ENCODE measurements around the gene GTPBP6.
A peak's percentile ranks its signal among the peaks of the same experiment; 100 is the strongest.
"Not testable (repeated sequence)": the region's sequence is repeated elsewhere in the genome, so short reads cannot be mapped to it uniquely, and the experiment has no call there.

The GTPBP6 gene

DNA sequence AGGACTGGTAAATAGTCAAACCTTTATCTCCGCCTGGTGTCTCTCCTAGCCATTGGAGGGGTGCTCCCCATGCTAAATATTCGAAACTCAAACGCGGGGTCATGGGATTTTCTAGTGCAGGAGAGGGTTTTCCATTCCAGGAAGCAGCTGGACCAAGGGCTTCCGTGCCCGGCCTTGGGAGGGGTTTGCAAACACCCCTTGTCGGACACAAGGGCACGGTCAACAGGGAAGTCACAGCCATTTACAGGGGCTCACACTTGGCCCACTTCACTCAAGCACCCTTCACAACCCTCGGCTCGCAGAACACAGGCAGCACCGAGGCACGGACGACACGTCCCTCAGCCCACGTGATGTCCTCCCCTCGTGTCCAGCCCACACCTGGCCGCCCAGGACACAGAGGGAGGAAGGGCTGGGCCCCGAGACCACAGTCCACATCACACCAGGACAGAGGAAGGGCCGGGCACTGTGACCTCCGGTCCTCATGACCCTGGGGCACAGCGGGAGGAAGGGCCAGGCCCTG is 47.7 kb downstream of the GTPBP6 start:
- TF ChIP-seq, protein P1, sequence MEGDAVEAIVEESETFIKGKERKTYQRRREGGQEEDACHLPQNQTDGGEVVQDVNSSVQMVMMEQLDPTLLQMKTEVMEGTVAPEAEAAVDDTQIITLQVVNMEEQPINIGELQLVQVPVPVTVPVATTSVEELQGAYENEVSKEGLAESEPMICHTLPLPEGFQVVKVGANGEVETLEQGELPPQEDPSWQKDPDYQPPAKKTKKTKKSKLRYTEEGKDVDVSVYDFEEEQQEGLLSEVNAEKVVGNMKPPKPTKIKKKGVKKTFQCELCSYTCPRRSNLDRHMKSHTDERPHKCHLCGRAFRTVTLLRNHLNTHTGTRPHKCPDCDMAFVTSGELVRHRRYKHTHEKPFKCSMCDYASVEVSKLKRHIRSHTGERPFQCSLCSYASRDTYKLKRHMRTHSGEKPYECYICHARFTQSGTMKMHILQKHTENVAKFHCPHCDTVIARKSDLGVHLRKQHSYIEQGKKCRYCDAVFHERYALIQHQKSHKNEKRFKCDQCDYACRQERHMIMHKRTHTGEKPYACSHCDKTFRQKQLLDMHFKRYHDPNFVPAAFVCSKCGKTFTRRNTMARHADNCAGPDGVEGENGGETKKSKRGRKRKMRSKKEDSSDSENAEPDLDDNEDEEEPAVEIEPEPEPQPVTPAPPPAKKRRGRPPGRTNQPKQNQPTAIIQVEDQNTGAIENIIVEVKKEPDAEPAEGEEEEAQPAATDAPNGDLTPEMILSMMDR (IDR thresholded peaks at IDR 0.05; ENCODE audit: control insufficient read depth, extremely low read depth, insufficient read depth) = no peak
- DNase-seq (ENCODE audit: low read depth) = no peak
- no peak overlapping the region for H3K4me3 ChIP-seq (ENCODE audit: low read depth, low read length)

- no peak for DNase-seq (ENCODE audit: low read depth)
- no peak overlapping the region for H3K4me3 ChIP-seq (ENCODE audit: low read depth, low read length)
- TF ChIP-seq, protein P1 (IDR thresholded peaks at IDR 0.05; ENCODE audit: control insufficient read depth, extremely low read depth, insufficient read depth) = no peak
Observed at GRCh38 chrX:267771-268261, 50.8 kb downstream of the GTPBP6 start.

DNA sequence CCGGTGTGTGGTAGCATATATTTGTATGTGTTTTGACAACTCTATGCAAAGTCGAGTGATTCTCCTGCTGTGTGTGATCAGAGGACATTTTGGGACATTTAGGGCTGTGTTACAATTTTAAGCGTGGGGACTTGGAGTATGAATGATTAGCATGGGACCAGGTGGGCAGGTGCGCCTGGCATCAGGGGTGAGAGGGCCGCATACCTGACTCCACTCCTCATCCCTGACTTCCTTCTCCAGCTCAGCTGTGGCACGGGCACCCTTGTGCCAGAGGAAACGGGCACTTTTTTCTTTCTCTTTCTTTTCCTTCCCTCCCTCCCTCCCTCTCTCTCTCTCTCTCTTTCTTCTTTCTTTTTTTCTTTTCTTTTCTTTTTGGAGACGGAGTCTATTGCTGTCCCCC is 53.1 kb downstream of the GTPBP6 start:
- DNase-seq (ENCODE audit: low read depth) = no peak
- no peak overlapping the region for H3K4me3 ChIP-seq (ENCODE audit: low read depth, low read length)
- TF ChIP-seq, protein P1 (IDR thresholded peaks at IDR 0.05; ENCODE audit: control insufficient read depth, extremely low read depth, insufficient read depth) = no peak

GRCh38 chrX:264634-265455 is 53.8 kb downstream of the GTPBP6 start:
- TF ChIP-seq, protein P1 (IDR thresholded peaks at IDR 0.05; ENCODE audit: control insufficient read depth, extremely low read depth, insufficient read depth) = no peak
- no peak overlapping the region for H3K4me3 ChIP-seq (ENCODE audit: low read depth, low read length)
- DNase-seq (ENCODE audit: low read depth) = peak; percentile 78

DNA sequence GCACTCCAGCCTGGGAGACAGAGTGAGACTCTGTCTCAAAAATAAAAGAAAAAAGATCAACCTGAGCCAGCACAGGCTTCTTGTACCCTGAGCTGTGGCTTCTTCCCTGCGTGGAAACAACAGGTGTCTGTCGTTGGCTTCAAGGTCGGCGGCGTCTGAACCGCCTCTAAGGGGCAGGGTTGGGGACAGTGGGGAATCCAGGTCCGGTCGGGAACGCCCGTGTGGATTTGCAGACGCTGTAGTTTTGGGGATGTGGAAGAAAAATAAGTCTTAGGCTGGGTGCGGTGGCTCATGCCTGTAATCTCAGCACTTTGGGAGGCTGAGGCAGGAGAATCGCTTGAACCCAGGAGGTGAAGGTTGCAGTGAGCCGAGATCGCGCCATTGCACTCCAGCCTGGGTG is 54.6 kb downstream of the GTPBP6 start:
- not testable (repeated sequence) for H3K4me3 ChIP-seq (ENCODE audit: low read depth, low read length); DNase-seq (ENCODE audit: low read depth)

DNA sequence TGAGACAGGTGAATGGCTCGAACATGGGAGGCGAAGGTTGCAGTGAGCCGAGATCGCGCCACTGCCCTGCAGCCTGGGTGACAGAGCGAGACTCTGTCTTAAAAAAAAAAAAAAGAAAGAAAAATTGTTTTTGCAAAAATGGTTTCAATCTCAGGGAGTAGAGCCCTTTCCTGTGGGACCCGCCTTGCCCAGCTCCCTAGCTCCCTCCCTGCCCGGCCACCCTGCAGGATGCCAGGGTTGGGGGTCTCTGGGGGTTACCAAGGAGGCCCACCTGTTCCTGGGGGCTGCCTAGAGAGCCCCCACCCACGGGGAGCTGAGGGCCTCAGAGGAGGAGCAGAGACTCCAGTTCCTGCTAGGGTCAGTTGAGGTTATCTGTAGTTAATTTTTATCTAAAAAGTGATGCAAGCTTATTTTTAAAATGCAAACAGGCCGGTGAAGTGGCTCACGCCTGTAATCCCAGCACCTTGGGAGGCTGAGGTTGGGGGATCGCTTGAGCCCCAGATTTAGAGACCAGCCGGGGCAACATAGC is 56.2 kb downstream of the GTPBP6 start:
- TF ChIP-seq, protein P1 (IDR thresholded peaks at IDR 0.05; ENCODE audit: control insufficient read depth, extremely low read depth, insufficient read depth) = no peak
- H3K4me3 ChIP-seq (ENCODE audit: low read depth, low read length) = no peak overlapping the region
- DNase-seq (ENCODE audit: low read depth) = no peak

- TF ChIP-seq, protein P1 (IDR thresholded peaks at IDR 0.05; ENCODE audit: control insufficient read depth, extremely low read depth, insufficient read depth) = no peak
- DNase-seq (ENCODE audit: low read depth) = no peak
- no peak overlapping the region for H3K4me3 ChIP-seq (ENCODE audit: low read depth, low read length)
Observed at GRCh38 chrX:261919-262352, 56.7 kb downstream of the GTPBP6 start.

All from LNCaP clone FGC (cell line).